H1 (cell line): ENCODE data around the gene DIAPH1. TPM values are rescaled to one million over a fixed set of nuclear protein-coding genes. Genes with fewer than 3 reads are reported as not detected.

ENCODE experiments used
- CTCF ChIA-PET: fragments of 300-600 bp; sonication (Branson Sonifier 250); formaldehyde crosslinking; loops from one replicate; lab custom pipeline; 2021; ENCODE audit not compliant: partially characterized antibody; lab: Charles Lee
- POLR2A ChIA-PET: fragments of 300-600 bp; sonication (Branson Sonifier 250); formaldehyde crosslinking; loops from one replicate; lab custom pipeline; 2021; ENCODE audit warnings: inconsistent platforms; ENCODE audit not compliant: partially characterized antibody; lab: Charles Lee
- DNase-seq, 2 experiments: peaks; one replicate each; pipeline versions ENCODE4 v3.0.0 to v3.0.0-alpha.2; 2010 to 2022; ENCODE audit warnings: low spot score in 2 of 2, low read depth in 1 of 2, mixed read lengths in 1 of 2
- FAIRE-seq: peaks from 2 replicates; lab custom pipeline; 2011; peaks lifted over from hg19 to GRCh38; lab: Jason Lieb, UNC
- H2AFZ ChIP-seq: 2 replicates; pipeline ENCODE4 v1.8.1; 2012; ENCODE audit warnings: low read length, inconsistent platforms
- H2AK5ac ChIP-seq: 2 replicates; pipeline ENCODE4 v1.6.1; 2013; ENCODE audit warnings: low read depth, low read length
- H2BK120ac ChIP-seq: replicated peaks from 2 replicates; pipeline ENCODE3; 2013; ENCODE audit warnings: low read depth, low read length, inconsistent platforms
- H2BK12ac ChIP-seq: 2 replicates; pipeline ENCODE4 v1.6.1; 2013; ENCODE audit warnings: low read depth, low read length
- H2BK15ac ChIP-seq: 2 replicates; pipeline ENCODE4 v1.6.1; 2013; ENCODE audit warnings: low read length
- H2BK20ac ChIP-seq: 2 replicates; pipeline ENCODE4 v1.6.1; 2013; ENCODE audit warnings: low read length
- H2BK5ac ChIP-seq: 2 replicates; pipeline ENCODE4 v1.6.1; 2013; ENCODE audit warnings: low read depth, low read length
- H3K14ac ChIP-seq: 2 replicates; pipeline ENCODE4 v1.6.1; 2013; ENCODE audit warnings: inconsistent platforms; ENCODE audit not compliant: insufficient read length
- H3K18ac ChIP-seq: 2 replicates; pipeline ENCODE4 v1.6.1; 2013; ENCODE audit warnings: low read length; ENCODE audit errors: extremely low read depth
- H3K23ac ChIP-seq: 2 replicates; pipeline ENCODE4 v1.6.1; 2013; ENCODE audit warnings: inconsistent platforms; ENCODE audit not compliant: insufficient read length
- H3K23me2 ChIP-seq: 2 replicates; pipeline ENCODE4 v1.6.1; 2013; ENCODE audit warnings: low read depth, low read length
- H3K27ac ChIP-seq: 2 replicates; pipeline ENCODE4 v1.6.1; 2011; ENCODE audit warnings: low read depth, low read length, inconsistent platforms
- H3K27me3 ChIP-seq, 4 experiments: replicated peaks in 1 of 4; 1 replicate in 1 of 4; 2 replicates in 3 of 4; pipeline versions ENCODE4 v1.6.1 to v1.8.1; 2011 to 2013; ENCODE audit warnings: low read length in 3 of 4, mild to moderate bottlenecking in 3 of 4, inconsistent platforms in 2 of 4, mixed read lengths in 2 of 4, moderate library complexity in 1 of 4; ENCODE audit not compliant: control insufficient read depth in 3 of 4, insufficient read depth in 3 of 4; ENCODE audit errors: extremely low read depth in 1 of 4
- H3K36me3 ChIP-seq, 4 experiments: 2 replicates each; pipeline versions ENCODE4 v1.6.1 to v1.8.1; 2011 to 2013; ENCODE audit warnings: mild to moderate bottlenecking in 4 of 4, low read length in 3 of 4, moderate library complexity in 2 of 4, control low read depth in 1 of 4, inconsistent platforms in 1 of 4; ENCODE audit not compliant: insufficient read depth in 4 of 4, control insufficient read depth in 2 of 4
- H3K4ac ChIP-seq: replicated peaks from 2 replicates; pipeline ENCODE3; 2013; ENCODE audit warnings: low read length, low read depth, mixed read lengths, inconsistent platforms; ENCODE audit not compliant: insufficient read length
- H3K4me1 ChIP-seq, 4 experiments: replicated peaks in 1 of 4; 1 replicate in 1 of 4; 2 replicates in 3 of 4; pipeline versions ENCODE4 v1.6.1 to v1.8.1; 2011 to 2013; ENCODE audit warnings: low read length in 3 of 4, inconsistent platforms in 2 of 4, mixed read lengths in 1 of 4; ENCODE audit not compliant: insufficient read depth in 4 of 4, control insufficient read depth in 3 of 4
- H3K4me2 ChIP-seq, 2 experiments: 2 replicates each; pipeline versions ENCODE4 v1.6.1 to v1.8.1; 2011 to 2013; ENCODE audit warnings: low read depth in 2 of 2, low read length in 2 of 2, control low read depth in 1 of 2, inconsistent platforms in 1 of 2, mild to moderate bottlenecking in 1 of 2; ENCODE audit not compliant: insufficient read depth in 1 of 2
- H3K4me3 ChIP-seq, 4 experiments: fragments of 200-600, 300-600 bp in 1 of 4; sonication (generic), shearing (Covaris generic), sonication (Bioruptor Twin) in 1 of 4; 2 replicates each; pipeline versions ENCODE4 v1.5.1 to v1.8.1; 2011 to 2016; ENCODE audit warnings: low read length in 4 of 4, low read depth in 3 of 4, control low read depth in 2 of 4, inconsistent platforms in 2 of 4, mild to moderate bottlenecking in 2 of 4, mixed read lengths in 1 of 4, moderate library complexity in 1 of 4; ENCODE audit not compliant: insufficient read depth in 2 of 4; ENCODE audit errors: extremely low read depth in 1 of 4
- H3K56ac ChIP-seq: replicated peaks from 2 replicates; pipeline ENCODE3; 2013; ENCODE audit warnings: low read depth, mild to moderate bottlenecking, mixed read lengths, low read length, inconsistent platforms; ENCODE audit not compliant: insufficient read length
- H3K79me1 ChIP-seq: 2 replicates; pipeline ENCODE4 v1.6.1; 2013; ENCODE audit warnings: low read depth, low read length, control low read depth
- H3K79me2 ChIP-seq, 2 experiments: 2 replicates each; pipeline versions ENCODE4 v1.6.1 to v1.8.1; 2012 to 2013; ENCODE audit warnings: low read length in 2 of 2, mild to moderate bottlenecking in 2 of 2, inconsistent platforms in 1 of 2; ENCODE audit not compliant: insufficient read depth in 2 of 2, control insufficient read depth in 1 of 2
- H3K9ac ChIP-seq, 4 experiments: replicated peaks in 1 of 4; 1 replicate in 1 of 4; 2 replicates in 3 of 4; pipeline versions ENCODE4 v1.6.1 to v1.8.1; 2011 to 2013; ENCODE audit warnings: low read depth in 3 of 4, low read length in 3 of 4, control low read depth in 2 of 4, mild to moderate bottlenecking in 2 of 4, moderate library complexity in 2 of 4, inconsistent platforms in 1 of 4; ENCODE audit errors: extremely low read depth in 1 of 4
- H3K9me3 ChIP-seq, 2 experiments: 2 replicates each; pipeline versions ENCODE4 v1.6.1 to v1.8.1; 2012 to 2013; ENCODE audit warnings: mild to moderate bottlenecking in 2 of 2, moderate library complexity in 2 of 2, control low read depth in 1 of 2, inconsistent platforms in 1 of 2, low read depth in 1 of 2, low read length in 1 of 2, mixed read lengths in 1 of 2; ENCODE audit not compliant: insufficient read depth in 2 of 2
- H4K20me1 ChIP-seq, 2 experiments: replicated peaks in 1 of 2; 2 replicates each; pipeline versions ENCODE3 to v1.8.1; 2011 to 2013; ENCODE audit warnings: inconsistent platforms in 2 of 2, low read length in 2 of 2, mild to moderate bottlenecking in 1 of 2; ENCODE audit not compliant: insufficient read depth in 2 of 2, control insufficient read depth in 1 of 2
- H4K5ac ChIP-seq: 2 replicates; pipeline ENCODE4 v1.6.1; 2013; ENCODE audit warnings: low read length, low read depth, mixed read lengths, inconsistent platforms; ENCODE audit not compliant: insufficient read length
- H4K8ac ChIP-seq: 2 replicates; pipeline ENCODE4 v1.8.0; 2013; ENCODE audit warnings: mild to moderate bottlenecking, moderate library complexity, low read length, inconsistent platforms; ENCODE audit not compliant: insufficient read depth; ENCODE audit errors: extremely low read depth
- H4K91ac ChIP-seq: replicated peaks from 2 replicates; pipeline ENCODE3; 2013; ENCODE audit warnings: low read length, mixed read lengths, inconsistent platforms; ENCODE audit not compliant: insufficient read length
- TEAD4 ChIP-seq: IDR thresholded peaks from 2 replicates; pipeline ENCODE4 v1.6.1; 2012; ENCODE audit warnings: low read depth, low read length, inconsistent platforms, mixed read lengths
- YY1 ChIP-seq: IDR thresholded peaks from 2 replicates; pipeline ENCODE4 v1.6.1; 2011; ENCODE audit warnings: low read depth, mild to moderate bottlenecking, low read length
- WGBS, 2 experiments: shearing (Covaris generic) in 1 of 2; methylation state at CpG; one replicate each; pipeline versions ENCODE4 v1.1.6 to v1.1.7; 2013 to 2015; ENCODE audit warnings: low lambda C conversion rate in 2 of 2, mixed read lengths in 2 of 2, inconsistent platforms in 1 of 2, low coverage in 1 of 2, missing lambda C conversion rate in 1 of 2; ENCODE audit not compliant: insufficient replicate concordance in 2 of 2, insufficient coverage in 1 of 2, insufficient read length in 1 of 2; ENCODE audit errors: extremely low coverage in 1 of 2, missing lambda C conversion rate in 1 of 2; 5-methylcytosine and 5-hydroxymethylcytosine counted together
- polyA plus RNA-seq, 7 experiments: library from polyadenylated mRNA; depleted of rRNA in 3 of 7; stranded (reverse) in 5 of 7; unstranded in 2 of 7; fragments of >200 nt in 5 of 7; fragments of 200-250 nt in 2 of 7; gene quantifications; 1 replicate in 5 of 7; 2 replicates in 1 of 7; 4 replicates in 1 of 7; pipeline versions ENCODE4 v1.2.1 to v1.2.3, GENCODE V29; 2011 to 2013; ENCODE audit warnings: missing spikeins in 2 of 7, mixed read lengths in 2 of 7
- total RNA-seq: library from RNA; stranded (reverse); fragmentation: NEBNext Ultra II Directional; extraction: Animal tissue kit (Norgen Biotek cat#: 25700); gene quantifications from 2 replicates; pipeline ENCODE4 v1.2.1, GENCODE V29; 2021

Gene DIAPH1
- total and polyA plus RNA-seq, 2 of the 8 experiments (the other 6 are each of a cell fraction or from before 2014, with no cell fraction given), result 61.2 to 114 TPM

DNA sequence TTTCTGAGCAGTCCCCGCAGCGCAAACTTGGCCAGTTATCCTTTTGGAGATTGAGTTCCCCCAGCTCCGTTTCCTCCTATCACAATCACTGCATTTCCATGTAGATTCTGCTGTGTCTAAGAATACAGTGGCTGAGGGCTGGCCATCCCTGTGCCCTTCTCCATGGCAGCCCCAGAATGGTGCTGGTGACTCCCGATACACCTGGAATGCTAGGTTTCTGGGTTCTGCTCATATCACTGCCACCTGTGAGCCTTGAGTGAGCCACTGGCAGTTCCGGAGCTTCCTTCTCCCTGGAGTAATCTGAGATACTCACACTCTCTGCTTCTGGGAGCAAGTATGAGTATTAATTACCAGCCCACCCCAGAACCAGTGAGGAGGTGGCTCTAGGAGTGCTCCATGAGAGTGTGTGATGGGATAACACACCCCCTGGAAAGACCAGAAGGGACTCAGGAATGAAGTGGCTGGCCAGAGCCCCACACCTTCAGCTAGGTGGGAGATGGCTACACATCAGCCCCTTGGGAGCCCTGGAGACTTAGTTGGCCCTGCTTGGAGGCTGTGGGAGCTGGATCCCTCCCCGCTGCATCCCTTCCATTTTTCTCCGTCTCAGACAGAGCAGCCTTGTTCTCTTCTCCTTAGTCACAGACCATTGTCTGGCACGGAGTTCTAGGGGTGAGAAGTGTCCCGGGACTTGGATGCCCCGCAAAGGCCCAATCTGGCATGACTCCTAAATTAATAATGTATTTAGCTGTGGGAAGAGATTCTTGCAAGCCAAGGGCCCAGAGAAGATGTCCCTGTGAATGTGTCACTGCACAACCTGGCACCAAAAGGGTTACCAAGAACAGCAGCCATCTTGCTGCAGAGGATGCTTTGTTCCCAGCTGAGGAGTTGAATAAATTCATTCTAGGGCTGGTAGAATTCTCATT lies 125.0 kb downstream of the DIAPH1 start:
- peaks cover 4% of the 10 kb centered on the region for H3K79me1 ChIP-seq
- peak overlapping the region; percentile 83; the same call in 1 of the 2 replicates for H2BK12ac ChIP-seq
- peaks cover 13 to 40% (median 36%) of the 10 kb centered on the region in 4 experiments; a peak in 6 of 7 replicates for H3K27me3 ChIP-seq
- peaks cover 2 to 10% of the 10 kb centered on the region in 2 experiments for H4K20me1 ChIP-seq
- peak overlapping the region in 1 of 4 experiments; percentile 41; a peak in 1 of 8 replicates for H3K4me3 ChIP-seq
- no peak overlapping the region for H2BK20ac ChIP-seq
- H3K9me3 ChIP-seq, result no peaks in the 10 kb centered on the region
- H3K23ac ChIP-seq, result no peak overlapping the region
- H2AFZ ChIP-seq, result no peak overlapping the region
- no peak overlapping the region for H3K56ac ChIP-seq
- FAIRE-seq (no peak), DNase-seq (no peak)
- peaks cover 6 to 37% (median 26%) of the 10 kb centered on the region in 4 experiments for H3K4me1 ChIP-seq
- H3K23me2 ChIP-seq, result peaks cover 24% of the 10 kb centered on the region; the same call in 1 of the 2 replicates
- 91% methylated on average over 10 of the region's 10 CpGs; no CpG with 5 or more reads in 1 of the 2 experiments for WGBS, 2 experiments
- H3K9ac ChIP-seq, result no peak overlapping the region
- no peak overlapping the region for H4K5ac ChIP-seq
- no peak overlapping the region for H2BK120ac ChIP-seq
- peak overlapping the region; percentile 41; the same call in 1 of the 2 replicates for H4K8ac ChIP-seq
- 0 out of 2 replicates have a peak overlapping the region, but pooled peaks have one; percentile 93 for H2BK15ac ChIP-seq
- H2BK5ac ChIP-seq, result no peak overlapping the region
- no peaks in the 10 kb centered on the region for H3K36me3 ChIP-seq
- H3K14ac ChIP-seq, result no peak overlapping the region
- H2AK5ac ChIP-seq, result peak overlapping the region; percentile 87; the same call in 1 of the 2 replicates
- no peak overlapping the region for H3K4ac ChIP-seq
- H3K79me2 ChIP-seq, result no peaks in the 10 kb centered on the region
- ChIA-PET CTCF (interaction anchor here (0.7 to 50.9 kb wide), 21 partner anchors 9 to 410 kb away, joined by 3 to 1236 read pairs (median 4); partner anchors contain the start of genes PCDHB11, PCDHB15, PCDHB16 and PCDHGA1), POLR2A (interaction anchor here (0.8 to 5.0 kb wide), 5 partner anchors 9 to 31 kb away, joined by 3 to 33 read pairs (median 17); partner anchors contain the start of gene PCDHGC4)
- H4K91ac ChIP-seq, result no peak overlapping the region
- no peak overlapping the region for H3K27ac ChIP-seq
- TF ChIP-seq YY1, result peak; percentile 60; the same call in 1 of the 2 replicates
- TF ChIP-seq TEAD4, result no peak
- peak overlapping the region; percentile 55 to 82; a peak in 3 of 4 replicates for H3K4me2 ChIP-seq
- 0 out of 2 replicates have a peak overlapping the region, but pooled peaks have one; percentile 60 for H3K18ac ChIP-seq
